ENCODE results near the gene MT1F.

GRCh38 chr16:56614549-56614991 lies 43.2 kb upstream of the MT1F start:
- no peak for TF ChIP-seq CTCF (IDR thresholded peaks at IDR 0.05)
- TF ChIP-seq EZH2 (IDR thresholded peaks at IDR 0.05; ENCODE audit: borderline replicate concordance, insufficient read depth, low read depth, low read length, poor library complexity, severe bottlenecking), result no peak
